Measurements from ENCODE around the gene COL4A6.

- no peak for TF ChIP-seq CTCF (IDR thresholded peaks at IDR 0.05; ENCODE audit: low read depth, low read length, poor library complexity, severe bottlenecking)
- no peak for TF ChIP-seq EZH2phosphoT487 (IDR thresholded peaks at IDR 0.05; ENCODE audit: borderline replicate concordance, low read length)
Observed at GRCh38 chrX:108186811-108187210, 251.4 kb downstream of the COL4A6 start.

All from DOHH2 (cell line).